ENCODE measurements around the gene SEC63. TPM values are rescaled to one million over a fixed set of nuclear protein-coding genes. Genes with fewer than 3 reads are reported as not detected.
"Not testable (repeated sequence)": the region's sequence is repeated elsewhere in the genome, so short reads cannot be mapped to it uniquely, and the experiment has no call there.

The SEC63 gene
- total and polyA plus RNA-seq, 2 of the 4 experiments (the other 2 are of a cell fraction), result 8.6 to 22.4 TPM

DNA sequence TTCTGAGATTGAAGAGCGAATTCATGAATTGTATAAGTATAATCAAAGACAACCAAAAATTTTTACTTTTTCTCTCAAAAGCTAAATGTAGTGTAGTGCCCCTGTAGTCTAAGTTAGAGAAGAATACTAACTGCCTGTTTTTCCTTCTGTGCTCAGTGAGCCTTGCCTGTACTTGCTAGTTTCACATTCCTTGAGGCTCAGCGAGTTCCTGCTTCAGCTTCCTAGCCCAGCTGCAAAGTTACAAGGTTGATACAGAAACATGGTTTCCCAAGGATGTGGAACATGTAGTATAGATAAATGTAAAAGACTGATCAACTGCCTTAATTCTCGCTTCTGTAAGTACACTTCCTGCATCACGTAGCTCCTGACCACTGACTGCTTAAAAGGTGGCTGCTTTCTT lies 33.1 kb upstream of the SEC63 start (continued):
- no peak for TF ChIP-seq MAZ (IDR thresholded peaks at IDR 0.05; ENCODE audit: borderline replicate concordance, low read depth, low read length)

DNA sequence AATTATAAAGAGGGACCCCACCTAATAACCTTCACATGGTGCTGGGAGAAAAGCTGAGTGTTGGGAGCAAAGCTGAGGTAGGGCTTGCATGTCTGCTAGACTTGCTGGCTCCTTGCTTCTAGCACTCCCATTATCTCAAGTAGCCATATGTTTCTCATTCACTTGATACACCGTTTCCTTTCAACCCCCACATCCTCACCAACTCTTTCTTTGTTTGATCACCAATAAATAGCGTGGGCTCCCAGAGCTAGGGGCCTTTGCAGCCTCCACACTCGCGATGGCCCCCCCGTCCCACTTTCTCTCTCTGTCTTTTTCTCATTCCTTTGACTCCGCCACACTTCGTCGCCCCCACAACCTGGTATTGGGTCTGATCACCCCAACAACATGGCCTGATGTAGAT lies 32.6 kb upstream of the SEC63 start:
- DNase-seq; POLR2A ChIA-PET (ENCODE audit: unreplicated experiment); dilution Hi-C loops (cut with HindIII; ENCODE audit: low sequenced_read_pairs, unreplicated experiment); H2AK9ac ChIP-seq (replicated peaks; ENCODE audit: low read depth, low read length, poor library complexity); H3K23ac ChIP-seq (ENCODE audit: low read depth, low read length); H3K9ac ChIP-seq (ENCODE audit: low read depth, low read length); H3K4me2 ChIP-seq (ENCODE audit: low read depth, low read length); H3K27ac ChIP-seq (ENCODE audit: insufficient read depth, low read length); H3K36me3 ChIP-seq (ENCODE audit: control insufficient read depth, insufficient read depth, low read length); intact Hi-C loops (cut with micrococcal nuclease); H2AK5ac ChIP-seq (ENCODE audit: low read depth, low read length); H3K56ac ChIP-seq (ENCODE audit: extremely low read depth, insufficient read depth, low read length); H4K91ac ChIP-seq (ENCODE audit: insufficient read depth, low read depth, low read length); H3K14ac ChIP-seq (replicated peaks; ENCODE audit: low read depth, low read length); H2BK120ac ChIP-seq (ENCODE audit: low read depth, low read length); H3K4me1 ChIP-seq (ENCODE audit: control insufficient read depth, insufficient read depth, low read length); H3K9me3 ChIP-seq (ENCODE audit: control insufficient read depth, insufficient read depth, low read length); H3K4ac ChIP-seq (ENCODE audit: low read depth, low read length); H3K79me1 ChIP-seq (ENCODE audit: low read depth in 1 of 2, low read length in 2 of 2); H2BK15ac ChIP-seq (ENCODE audit: low read depth, low read length); H2BK20ac ChIP-seq (ENCODE audit: low read depth, low read length); H4K5ac ChIP-seq (ENCODE audit: low read depth, low read length); H3K27me3 ChIP-seq (ENCODE audit: control insufficient read depth, insufficient read depth, low read length); H4K20me1 ChIP-seq (ENCODE audit: insufficient read depth, low read length); H3K4me3 ChIP-seq (ENCODE audit: insufficient read depth, low read depth, low read length); H2AFZ ChIP-seq (replicated peaks; ENCODE audit: low read length, poor library complexity); in situ Hi-C loops (cut with MboI; ENCODE audit: low sequenced_read_pairs); H4K8ac ChIP-seq (ENCODE audit: low read depth in 2 of 2, low read length in 2 of 2); BruUV-seq (replicated peaks); H3K18ac ChIP-seq (ENCODE audit: low read depth, low read length); H3K9me1 ChIP-seq (ENCODE audit: insufficient read depth, low read length); ATAC-seq (ENCODE audit: low read depth); H2BK5ac ChIP-seq (ENCODE audit: low read depth, low read length, poor library complexity, severe bottlenecking): not testable (repeated sequence)
- 48% methylated on average over 3 of the region's 8 CpGs; no CpG with 5 or more reads in 1 of the 2 experiments for WGBS, 2 experiments (ENCODE audit: extremely low coverage in 2 of 2, insufficient read length in 1 of 2)
- CTCF ChIA-PET, result interaction anchor here (3.3 kb wide), 1 partner anchor 10 kb away, joined by 16 read pairs; no protein-coding TSS in a partner anchor
